ENCODE results near the gene HORMAD2.

DNA sequence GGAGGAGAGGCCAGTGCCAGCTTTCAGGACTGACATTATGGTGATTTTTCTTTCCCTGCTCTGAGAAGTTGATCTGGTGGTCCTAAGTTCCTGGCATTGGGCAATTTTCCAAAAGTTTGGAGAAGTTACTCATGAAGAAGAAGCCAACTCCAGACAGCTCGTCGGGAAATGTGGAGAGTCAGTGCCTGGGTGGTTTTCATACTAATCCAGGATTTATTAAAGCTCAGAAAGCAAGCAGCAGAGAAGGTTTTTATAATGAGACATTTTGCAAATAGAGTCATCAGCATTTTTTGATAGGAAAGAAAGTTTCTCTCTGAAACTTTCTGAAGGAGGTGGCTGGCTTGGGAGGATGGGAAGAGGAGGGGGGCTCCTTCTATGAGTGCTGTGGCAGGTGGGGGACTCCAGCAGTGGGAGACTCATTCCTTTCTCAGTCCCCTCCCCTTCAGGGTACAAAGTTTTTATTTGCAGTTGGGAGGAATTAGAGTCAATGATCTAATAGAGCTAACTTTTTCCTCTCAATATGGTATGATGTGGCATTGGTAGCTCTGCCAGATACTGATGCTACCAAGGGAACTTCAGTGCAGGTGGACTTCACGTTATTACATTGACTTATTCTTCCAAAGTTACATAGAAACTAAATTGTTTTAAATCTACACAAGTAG, 110.9 kb downstream of the HORMAD2 start:
- TF ChIP-seq, protein P1, sequence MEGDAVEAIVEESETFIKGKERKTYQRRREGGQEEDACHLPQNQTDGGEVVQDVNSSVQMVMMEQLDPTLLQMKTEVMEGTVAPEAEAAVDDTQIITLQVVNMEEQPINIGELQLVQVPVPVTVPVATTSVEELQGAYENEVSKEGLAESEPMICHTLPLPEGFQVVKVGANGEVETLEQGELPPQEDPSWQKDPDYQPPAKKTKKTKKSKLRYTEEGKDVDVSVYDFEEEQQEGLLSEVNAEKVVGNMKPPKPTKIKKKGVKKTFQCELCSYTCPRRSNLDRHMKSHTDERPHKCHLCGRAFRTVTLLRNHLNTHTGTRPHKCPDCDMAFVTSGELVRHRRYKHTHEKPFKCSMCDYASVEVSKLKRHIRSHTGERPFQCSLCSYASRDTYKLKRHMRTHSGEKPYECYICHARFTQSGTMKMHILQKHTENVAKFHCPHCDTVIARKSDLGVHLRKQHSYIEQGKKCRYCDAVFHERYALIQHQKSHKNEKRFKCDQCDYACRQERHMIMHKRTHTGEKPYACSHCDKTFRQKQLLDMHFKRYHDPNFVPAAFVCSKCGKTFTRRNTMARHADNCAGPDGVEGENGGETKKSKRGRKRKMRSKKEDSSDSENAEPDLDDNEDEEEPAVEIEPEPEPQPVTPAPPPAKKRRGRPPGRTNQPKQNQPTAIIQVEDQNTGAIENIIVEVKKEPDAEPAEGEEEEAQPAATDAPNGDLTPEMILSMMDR (IDR thresholded peaks at IDR 0.05), result no peak
- TF ChIP-seq EZH2 (IDR thresholded peaks at IDR 0.05; ENCODE audit: borderline replicate concordance, insufficient read depth, low read depth, low read length, poor library complexity, severe bottlenecking), result no peak

All from B cell (primary cell).